GM18873 (cell line): Measurements from ENCODE around the gene HS1BP3.

ENCODE experiments used
- ATAC-seq: cut with Tn5 transposase; IDR thresholded peaks from one replicate; pipeline ENCODE4 v1.9.1; 2021; ENCODE audit warnings: mild to moderate bottlenecking, moderate library complexity, moderate number of reproducible peaks; ENCODE audit not compliant: unreplicated experiment, low FRiP score

The HS1BP3 gene

GRCh38 chr2:20575935-20576597, 74.8 kb downstream of the HS1BP3 start:
- no peak for ATAC-seq

- no peak for ATAC-seq
Observed at GRCh38 chr2:20575414-20575813, 75.5 kb downstream of the HS1BP3 start.

- no peak for ATAC-seq
Observed at GRCh38 chr2:20574930-20575329, 76.0 kb downstream of the HS1BP3 start.

DNA sequence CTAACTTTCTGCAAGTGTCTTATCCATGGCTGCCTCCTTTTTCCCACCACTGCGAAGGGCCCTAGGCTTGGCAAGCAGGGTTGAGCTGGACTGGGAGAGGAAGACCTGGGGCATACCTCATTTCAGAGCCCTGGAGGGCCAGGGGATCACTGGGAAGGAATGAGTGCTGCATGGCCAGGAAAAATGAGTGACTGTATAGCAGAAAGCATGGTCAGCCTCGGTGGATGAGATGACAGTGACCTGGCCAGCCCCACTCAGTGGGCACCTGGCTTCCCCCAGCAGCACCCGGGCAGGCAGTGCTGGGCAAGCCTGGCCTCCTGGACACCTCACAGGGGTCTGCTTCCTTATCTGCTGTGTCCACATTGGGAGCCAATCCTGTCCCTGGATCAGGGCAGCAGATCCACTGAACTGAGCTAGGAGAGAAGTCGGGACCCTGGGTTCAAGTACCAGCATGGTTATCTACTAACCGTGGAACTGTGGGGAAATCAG, 76.4 kb downstream of the HS1BP3 start:
- ATAC-seq, result no peak

- ATAC-seq, result no peak
Observed at GRCh38 chr2:20573620-20574422, 77.1 kb downstream of the HS1BP3 start.

DNA sequence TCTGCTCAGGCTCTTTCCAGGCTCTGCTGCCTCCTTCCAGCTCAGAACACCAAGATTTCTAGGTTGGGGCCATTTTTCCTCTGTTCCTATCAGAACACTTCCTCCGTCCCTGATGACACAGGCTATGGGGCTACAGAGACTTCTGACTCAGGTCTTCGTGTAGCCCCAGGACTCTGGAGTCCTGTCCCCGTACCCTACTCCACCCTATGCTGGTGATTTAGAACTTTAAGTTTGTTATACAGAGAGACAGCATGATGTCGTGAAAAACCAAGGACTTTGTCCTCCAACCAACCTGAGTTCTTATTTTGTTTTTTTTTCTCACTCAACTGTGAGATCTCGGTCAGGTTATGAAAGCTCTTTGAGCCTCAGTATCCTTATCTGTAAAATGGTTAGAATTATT, 78.7 kb downstream of the HS1BP3 start:
- no peak for ATAC-seq

- no peak for ATAC-seq
Observed at GRCh38 chr2:20571644-20572215, 79.2 kb downstream of the HS1BP3 start.

GRCh38 chr2:20571231-20571630, 79.7 kb downstream of the HS1BP3 start:
- ATAC-seq, result no peak

DNA sequence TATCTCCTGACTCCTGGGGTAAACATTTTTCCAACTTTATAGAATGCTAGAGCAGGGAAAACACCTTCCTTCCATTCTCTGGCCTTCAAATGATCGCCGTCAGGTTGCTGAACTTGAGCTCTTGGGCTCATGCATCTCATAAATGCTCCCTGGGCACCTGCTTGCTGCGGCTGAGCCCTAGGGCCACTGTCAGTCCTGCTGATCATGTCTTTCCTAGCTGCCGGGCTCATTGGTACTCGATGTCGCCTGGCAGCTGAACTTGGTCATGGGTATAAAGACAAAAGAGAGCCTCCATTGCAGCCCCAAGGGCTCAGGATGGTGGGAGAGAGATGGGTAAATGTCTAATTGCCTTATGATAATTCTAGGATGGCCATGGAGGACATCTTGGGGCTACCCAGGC, 80.6 kb downstream of the HS1BP3 start:
- ATAC-seq, result no peak

DNA sequence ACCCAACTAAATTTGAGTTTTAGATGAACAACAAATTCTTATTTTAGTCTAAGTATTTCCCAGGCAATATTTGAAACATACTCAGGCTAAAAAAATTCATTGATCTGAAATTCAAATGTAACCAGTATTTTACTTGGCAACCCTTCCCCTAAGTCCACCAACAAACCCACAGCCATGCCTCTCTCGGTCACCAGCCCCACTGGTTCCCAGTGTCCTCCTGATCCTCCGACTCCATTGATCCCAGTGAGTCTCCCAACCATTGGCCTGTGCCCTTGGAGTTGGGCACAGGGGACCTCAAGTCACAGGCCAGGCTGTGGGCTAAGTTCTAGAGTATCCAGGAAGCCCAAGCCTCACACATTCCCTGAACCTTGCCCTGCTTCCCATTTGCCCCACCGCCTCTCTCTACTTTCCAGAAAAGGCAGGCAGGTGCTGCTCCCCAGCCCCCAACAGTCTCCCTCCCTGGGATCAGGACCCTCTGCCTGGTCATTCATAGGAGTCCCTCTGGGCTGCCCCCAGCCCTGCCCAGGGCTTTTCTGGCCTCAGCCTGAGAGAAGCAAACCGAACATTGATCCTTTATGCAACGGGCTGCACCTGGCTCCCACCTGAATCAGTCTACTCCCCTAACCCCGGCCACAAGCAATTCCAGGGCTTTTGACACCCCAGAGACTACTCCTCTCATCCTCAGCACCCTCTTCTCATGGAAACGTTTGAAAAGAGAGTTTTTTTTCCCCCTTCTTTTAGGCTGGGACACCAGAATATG, 81.3 kb downstream of the HS1BP3 start:
- no peak for ATAC-seq

GRCh38 chr2:20568501-20569463, 82.1 kb downstream of the HS1BP3 start:
- ATAC-seq, result no peak

DNA sequence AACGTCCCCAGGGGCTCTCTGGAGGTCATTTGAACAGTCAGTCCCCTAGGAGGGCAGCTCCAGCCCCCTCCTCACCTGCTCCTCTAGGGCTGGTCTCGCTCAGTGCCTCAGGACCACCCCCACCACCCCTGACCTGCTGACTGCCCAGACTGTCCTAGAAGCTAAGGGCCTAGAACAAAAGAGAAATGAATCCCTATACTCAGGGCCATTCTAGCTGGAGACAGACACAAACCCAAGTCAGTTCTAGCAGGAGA, 83.0 kb downstream of the HS1BP3 start:
- no peak for ATAC-seq
